ENCODE data around the gene MAP3K8. TPM values are rescaled to one million over a fixed set of nuclear protein-coding genes. Genes with fewer than 3 reads are reported as not detected.
A peak's percentile ranks its signal among the peaks of the same experiment; 100 is the strongest.

The MAP3K8 gene
- total RNA-seq, 1 donor, result 14.5 TPM

- no peak overlapping the region for H3K27ac ChIP-seq (ENCODE audit: low read depth, low read length)
- no peak overlapping the region for H3K4me3 ChIP-seq (ENCODE audit: insufficient read depth, low read length)
- H4K20me1 ChIP-seq (ENCODE audit: insufficient read depth, low read length), result no peaks in the 10 kb centered on the region
- H3K36me3 ChIP-seq (ENCODE audit: insufficient read depth, low read length), result no peaks in the 10 kb centered on the region
- no peak overlapping the region for H3K4me2 ChIP-seq (ENCODE audit: insufficient read depth, low read length)
- no peak for TF ChIP-seq CTCF (IDR thresholded peaks at IDR 0.05; ENCODE audit: extremely low read depth, low read depth, low read length)
- no peak overlapping the region for H2AFZ ChIP-seq (ENCODE audit: low read length)
- no peak for DNase-seq (ENCODE audit: insufficient read length, low spot score, missing footprints)
- no peaks in the 10 kb centered on the region for H3K4me1 ChIP-seq (ENCODE audit: insufficient read depth, low read length)
- H3K79me2 ChIP-seq (ENCODE audit: insufficient read depth, low read length), result no peaks in the 10 kb centered on the region
- peaks cover 18% of the 10 kb centered on the region for H3K27me3 ChIP-seq (ENCODE audit: insufficient read depth, low read length)
- no peaks in the 10 kb centered on the region for H3K9me3 ChIP-seq (ENCODE audit: low read depth, low read length)
Measured at GRCh38 chr10:30503700-30504266, 69.8 kb downstream of the MAP3K8 start.

GRCh38 chr10:30505543-30506298, 71.7 kb downstream of the MAP3K8 start:
- no peaks in the 10 kb centered on the region for H3K36me3 ChIP-seq (ENCODE audit: insufficient read depth, low read length)
- no peak overlapping the region for H3K4me3 ChIP-seq (ENCODE audit: insufficient read depth, low read length)
- H3K4me2 ChIP-seq (ENCODE audit: insufficient read depth, low read length), result no peak overlapping the region
- no peaks in the 10 kb centered on the region for H3K79me2 ChIP-seq (ENCODE audit: insufficient read depth, low read length)
- DNase-seq (ENCODE audit: insufficient read length, low spot score, missing footprints), result no peak
- H3K4me1 ChIP-seq (ENCODE audit: insufficient read depth, low read length), result peaks cover 6% of the 10 kb centered on the region
- no peak overlapping the region for H3K27ac ChIP-seq (ENCODE audit: low read depth, low read length)
- peaks cover 18% of the 10 kb centered on the region for H3K27me3 ChIP-seq (ENCODE audit: insufficient read depth, low read length)
- H4K20me1 ChIP-seq (ENCODE audit: insufficient read depth, low read length), result no peaks in the 10 kb centered on the region
- H3K9me3 ChIP-seq (ENCODE audit: low read depth, low read length), result no peaks in the 10 kb centered on the region
- no peak for TF ChIP-seq CTCF (IDR thresholded peaks at IDR 0.05; ENCODE audit: extremely low read depth, low read depth, low read length)
- H2AFZ ChIP-seq (ENCODE audit: low read length), result no peak overlapping the region

DNA sequence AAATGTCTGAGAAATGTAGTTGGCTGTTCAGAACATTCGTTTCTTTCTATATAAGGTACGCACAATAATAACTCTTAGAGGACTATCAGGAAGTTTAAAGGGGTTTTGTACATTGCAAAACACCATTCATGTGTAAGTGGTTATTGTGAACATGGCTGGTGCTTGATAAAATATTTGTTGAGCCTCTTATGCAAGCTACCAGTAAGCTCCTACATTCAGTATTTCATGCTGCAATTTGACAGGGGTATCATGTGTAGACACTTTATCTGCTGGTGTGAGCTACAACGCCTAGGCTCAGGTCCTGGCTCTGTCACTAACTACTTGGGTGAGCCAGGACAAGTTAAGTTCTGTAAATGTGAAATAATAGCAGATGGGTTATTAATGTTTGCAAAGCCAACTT, 75.5 kb downstream of the MAP3K8 start:
- no peaks in the 10 kb centered on the region for H3K36me3 ChIP-seq (ENCODE audit: insufficient read depth, low read length)
- no peak overlapping the region for H3K27ac ChIP-seq (ENCODE audit: low read depth, low read length)
- no peaks in the 10 kb centered on the region for H3K79me2 ChIP-seq (ENCODE audit: insufficient read depth, low read length)
- H3K4me1 ChIP-seq (ENCODE audit: insufficient read depth, low read length), result peaks cover 14% of the 10 kb centered on the region
- no peak overlapping the region for H2AFZ ChIP-seq (ENCODE audit: low read length)
- TF ChIP-seq CTCF (IDR thresholded peaks at IDR 0.05; ENCODE audit: extremely low read depth, low read depth, low read length), result no peak
- H3K4me2 ChIP-seq (ENCODE audit: insufficient read depth, low read length), result no peak overlapping the region
- H3K4me3 ChIP-seq (ENCODE audit: insufficient read depth, low read length), result no peak overlapping the region
- no peaks in the 10 kb centered on the region for H3K27me3 ChIP-seq (ENCODE audit: insufficient read depth, low read length)
- no peak for DNase-seq (ENCODE audit: insufficient read length, low spot score, missing footprints)
- no peaks in the 10 kb centered on the region for H4K20me1 ChIP-seq (ENCODE audit: insufficient read depth, low read length)
- no peaks in the 10 kb centered on the region for H3K9me3 ChIP-seq (ENCODE audit: low read depth, low read length)

DNA sequence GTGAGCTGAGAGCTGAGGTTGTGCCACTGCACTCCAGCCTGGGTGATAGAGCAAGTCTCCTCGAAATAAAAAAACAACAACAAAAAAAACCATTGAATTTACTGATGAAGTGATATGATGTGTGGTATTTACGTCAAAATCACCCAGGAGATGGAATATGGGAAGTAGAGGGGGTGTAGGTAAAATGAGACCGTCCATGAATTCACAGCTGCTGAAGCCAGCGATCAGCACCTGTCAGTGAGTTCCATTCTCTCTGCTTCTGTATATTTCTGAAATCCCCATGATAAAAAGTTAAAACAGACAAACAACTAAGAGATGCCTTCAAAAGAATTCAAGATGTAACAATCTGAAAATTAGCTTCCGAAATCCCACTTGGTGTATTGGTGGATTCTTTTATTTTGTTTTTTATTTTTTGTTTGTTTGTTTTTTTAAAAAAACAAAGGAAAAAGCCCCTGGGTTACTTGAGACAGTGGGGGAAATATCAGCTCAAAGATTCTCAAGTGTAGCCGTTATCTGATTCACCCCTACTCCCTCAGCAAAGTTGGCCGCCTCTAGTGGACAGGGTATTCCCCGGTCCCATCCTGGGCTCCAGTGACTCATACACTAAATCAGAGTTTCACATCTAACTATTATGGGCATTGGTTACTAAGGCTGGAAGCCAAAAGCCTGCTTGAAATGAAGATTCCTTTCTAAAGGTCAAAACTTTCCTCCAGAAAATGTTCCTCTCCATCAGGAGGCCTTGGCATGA, 76.4 kb downstream of the MAP3K8 start:
- peak overlapping the region; percentile 60 for H3K4me2 ChIP-seq (ENCODE audit: insufficient read depth, low read length)
- no peak overlapping the region for H3K4me3 ChIP-seq (ENCODE audit: insufficient read depth, low read length)
- DNase-seq (ENCODE audit: insufficient read length, low spot score, missing footprints), result peak; percentile 90
- no peaks in the 10 kb centered on the region for H3K79me2 ChIP-seq (ENCODE audit: insufficient read depth, low read length)
- H3K27me3 ChIP-seq (ENCODE audit: insufficient read depth, low read length), result no peaks in the 10 kb centered on the region
- peak overlapping the region; percentile 6 for H3K27ac ChIP-seq (ENCODE audit: low read depth, low read length)
- peak; percentile 59 for TF ChIP-seq CTCF (IDR thresholded peaks at IDR 0.05; ENCODE audit: extremely low read depth, low read depth, low read length)
- no peaks in the 10 kb centered on the region for H3K9me3 ChIP-seq (ENCODE audit: low read depth, low read length)
- H3K36me3 ChIP-seq (ENCODE audit: insufficient read depth, low read length), result no peaks in the 10 kb centered on the region
- H3K4me1 ChIP-seq (ENCODE audit: insufficient read depth, low read length), result peaks cover 14% of the 10 kb centered on the region
- H2AFZ ChIP-seq (ENCODE audit: low read length), result no peak overlapping the region
- H4K20me1 ChIP-seq (ENCODE audit: insufficient read depth, low read length), result no peaks in the 10 kb centered on the region
